H1 (cell line): ENCODE data around the gene SLC43A1. TPM values are rescaled to one million over a fixed set of nuclear protein-coding genes. Genes with fewer than 3 reads are reported as not detected.

ENCODE experiments used
- CTCF ChIA-PET: fragments of 300-600 bp; sonication (Branson Sonifier 250); formaldehyde crosslinking; loops from one replicate; lab custom pipeline; 2021; ENCODE audit not compliant: partially characterized antibody; lab: Charles Lee
- POLR2A ChIA-PET: fragments of 300-600 bp; sonication (Branson Sonifier 250); formaldehyde crosslinking; loops from one replicate; lab custom pipeline; 2021; ENCODE audit warnings: inconsistent platforms; ENCODE audit not compliant: partially characterized antibody; lab: Charles Lee
- DNase-seq, 2 experiments: peaks; one replicate each; pipeline versions ENCODE4 v3.0.0 to v3.0.0-alpha.2; 2010 to 2022; ENCODE audit warnings: low spot score in 2 of 2, low read depth in 1 of 2, mixed read lengths in 1 of 2
- FAIRE-seq: peaks from 2 replicates; lab custom pipeline; 2011; peaks lifted over from hg19 to GRCh38; lab: Jason Lieb, UNC
- H2AFZ ChIP-seq: 2 replicates; pipeline ENCODE4 v1.8.1; 2012; ENCODE audit warnings: low read length, inconsistent platforms
- H2AK5ac ChIP-seq: 2 replicates; pipeline ENCODE4 v1.6.1; 2013; ENCODE audit warnings: low read depth, low read length
- H2BK120ac ChIP-seq: replicated peaks from 2 replicates; pipeline ENCODE3; 2013; ENCODE audit warnings: low read depth, low read length, inconsistent platforms
- H2BK12ac ChIP-seq: 2 replicates; pipeline ENCODE4 v1.6.1; 2013; ENCODE audit warnings: low read depth, low read length
- H2BK15ac ChIP-seq: 2 replicates; pipeline ENCODE4 v1.6.1; 2013; ENCODE audit warnings: low read length
- H2BK20ac ChIP-seq: 2 replicates; pipeline ENCODE4 v1.6.1; 2013; ENCODE audit warnings: low read length
- H2BK5ac ChIP-seq: 2 replicates; pipeline ENCODE4 v1.6.1; 2013; ENCODE audit warnings: low read depth, low read length
- H3K14ac ChIP-seq: 2 replicates; pipeline ENCODE4 v1.6.1; 2013; ENCODE audit warnings: inconsistent platforms; ENCODE audit not compliant: insufficient read length
- H3K18ac ChIP-seq: 2 replicates; pipeline ENCODE4 v1.6.1; 2013; ENCODE audit warnings: low read length; ENCODE audit errors: extremely low read depth
- H3K23ac ChIP-seq: 2 replicates; pipeline ENCODE4 v1.6.1; 2013; ENCODE audit warnings: inconsistent platforms; ENCODE audit not compliant: insufficient read length
- H3K23me2 ChIP-seq: 2 replicates; pipeline ENCODE4 v1.6.1; 2013; ENCODE audit warnings: low read depth, low read length
- H3K27ac ChIP-seq: 2 replicates; pipeline ENCODE4 v1.6.1; 2011; ENCODE audit warnings: low read depth, low read length, inconsistent platforms
- H3K27me3 ChIP-seq, 4 experiments: replicated peaks in 1 of 4; 1 replicate in 1 of 4; 2 replicates in 3 of 4; pipeline versions ENCODE4 v1.6.1 to v1.8.1; 2011 to 2013; ENCODE audit warnings: low read length in 3 of 4, mild to moderate bottlenecking in 3 of 4, inconsistent platforms in 2 of 4, mixed read lengths in 2 of 4, moderate library complexity in 1 of 4; ENCODE audit not compliant: control insufficient read depth in 3 of 4, insufficient read depth in 3 of 4; ENCODE audit errors: extremely low read depth in 1 of 4
- H3K36me3 ChIP-seq, 4 experiments: 2 replicates each; pipeline versions ENCODE4 v1.6.1 to v1.8.1; 2011 to 2013; ENCODE audit warnings: mild to moderate bottlenecking in 4 of 4, low read length in 3 of 4, moderate library complexity in 2 of 4, control low read depth in 1 of 4, inconsistent platforms in 1 of 4; ENCODE audit not compliant: insufficient read depth in 4 of 4, control insufficient read depth in 2 of 4
- H3K4ac ChIP-seq: replicated peaks from 2 replicates; pipeline ENCODE3; 2013; ENCODE audit warnings: low read length, low read depth, mixed read lengths, inconsistent platforms; ENCODE audit not compliant: insufficient read length
- H3K4me1 ChIP-seq, 4 experiments: replicated peaks in 1 of 4; 1 replicate in 1 of 4; 2 replicates in 3 of 4; pipeline versions ENCODE4 v1.6.1 to v1.8.1; 2011 to 2013; ENCODE audit warnings: low read length in 3 of 4, inconsistent platforms in 2 of 4, mixed read lengths in 1 of 4; ENCODE audit not compliant: insufficient read depth in 4 of 4, control insufficient read depth in 3 of 4
- H3K4me2 ChIP-seq, 2 experiments: 2 replicates each; pipeline versions ENCODE4 v1.6.1 to v1.8.1; 2011 to 2013; ENCODE audit warnings: low read depth in 2 of 2, low read length in 2 of 2, control low read depth in 1 of 2, inconsistent platforms in 1 of 2, mild to moderate bottlenecking in 1 of 2; ENCODE audit not compliant: insufficient read depth in 1 of 2
- H3K4me3 ChIP-seq, 4 experiments: fragments of 200-600, 300-600 bp in 1 of 4; sonication (generic), shearing (Covaris generic), sonication (Bioruptor Twin) in 1 of 4; 2 replicates each; pipeline versions ENCODE4 v1.5.1 to v1.8.1; 2011 to 2016; ENCODE audit warnings: low read length in 4 of 4, low read depth in 3 of 4, control low read depth in 2 of 4, inconsistent platforms in 2 of 4, mild to moderate bottlenecking in 2 of 4, mixed read lengths in 1 of 4, moderate library complexity in 1 of 4; ENCODE audit not compliant: insufficient read depth in 2 of 4; ENCODE audit errors: extremely low read depth in 1 of 4
- H3K56ac ChIP-seq: replicated peaks from 2 replicates; pipeline ENCODE3; 2013; ENCODE audit warnings: low read depth, mild to moderate bottlenecking, mixed read lengths, low read length, inconsistent platforms; ENCODE audit not compliant: insufficient read length
- H3K79me1 ChIP-seq: 2 replicates; pipeline ENCODE4 v1.6.1; 2013; ENCODE audit warnings: low read depth, low read length, control low read depth
- H3K79me2 ChIP-seq, 2 experiments: 2 replicates each; pipeline versions ENCODE4 v1.6.1 to v1.8.1; 2012 to 2013; ENCODE audit warnings: low read length in 2 of 2, mild to moderate bottlenecking in 2 of 2, inconsistent platforms in 1 of 2; ENCODE audit not compliant: insufficient read depth in 2 of 2, control insufficient read depth in 1 of 2
- H3K9ac ChIP-seq, 4 experiments: replicated peaks in 1 of 4; 1 replicate in 1 of 4; 2 replicates in 3 of 4; pipeline versions ENCODE4 v1.6.1 to v1.8.1; 2011 to 2013; ENCODE audit warnings: low read depth in 3 of 4, low read length in 3 of 4, control low read depth in 2 of 4, mild to moderate bottlenecking in 2 of 4, moderate library complexity in 2 of 4, inconsistent platforms in 1 of 4; ENCODE audit errors: extremely low read depth in 1 of 4
- H3K9me3 ChIP-seq, 2 experiments: 2 replicates each; pipeline versions ENCODE4 v1.6.1 to v1.8.1; 2012 to 2013; ENCODE audit warnings: mild to moderate bottlenecking in 2 of 2, moderate library complexity in 2 of 2, control low read depth in 1 of 2, inconsistent platforms in 1 of 2, low read depth in 1 of 2, low read length in 1 of 2, mixed read lengths in 1 of 2; ENCODE audit not compliant: insufficient read depth in 2 of 2
- H4K20me1 ChIP-seq, 2 experiments: replicated peaks in 1 of 2; 2 replicates each; pipeline versions ENCODE3 to v1.8.1; 2011 to 2013; ENCODE audit warnings: inconsistent platforms in 2 of 2, low read length in 2 of 2, mild to moderate bottlenecking in 1 of 2; ENCODE audit not compliant: insufficient read depth in 2 of 2, control insufficient read depth in 1 of 2
- H4K5ac ChIP-seq: 2 replicates; pipeline ENCODE4 v1.6.1; 2013; ENCODE audit warnings: low read length, low read depth, mixed read lengths, inconsistent platforms; ENCODE audit not compliant: insufficient read length
- H4K8ac ChIP-seq: 2 replicates; pipeline ENCODE4 v1.8.0; 2013; ENCODE audit warnings: mild to moderate bottlenecking, moderate library complexity, low read length, inconsistent platforms; ENCODE audit not compliant: insufficient read depth; ENCODE audit errors: extremely low read depth
- H4K91ac ChIP-seq: replicated peaks from 2 replicates; pipeline ENCODE3; 2013; ENCODE audit warnings: low read length, mixed read lengths, inconsistent platforms; ENCODE audit not compliant: insufficient read length
- KDM1A ChIP-seq: fragments of 200-600, 300-600 bp; sonication (generic); IDR thresholded peaks from 2 replicates; pipeline ENCODE4 v1.7.1; 2016; ENCODE audit warnings: mild to moderate bottlenecking, low read length, borderline replicate concordance
- WGBS, 2 experiments: shearing (Covaris generic) in 1 of 2; methylation state at CpG; one replicate each; pipeline versions ENCODE4 v1.1.6 to v1.1.7; 2013 to 2015; ENCODE audit warnings: low lambda C conversion rate in 2 of 2, mixed read lengths in 2 of 2, inconsistent platforms in 1 of 2, low coverage in 1 of 2, missing lambda C conversion rate in 1 of 2; ENCODE audit not compliant: insufficient replicate concordance in 2 of 2, insufficient coverage in 1 of 2, insufficient read length in 1 of 2; ENCODE audit errors: extremely low coverage in 1 of 2, missing lambda C conversion rate in 1 of 2; 5-methylcytosine and 5-hydroxymethylcytosine counted together
- polyA plus RNA-seq, 7 experiments: library from polyadenylated mRNA; depleted of rRNA in 3 of 7; stranded (reverse) in 5 of 7; unstranded in 2 of 7; fragments of >200 nt in 5 of 7; fragments of 200-250 nt in 2 of 7; gene quantifications; 1 replicate in 5 of 7; 2 replicates in 1 of 7; 4 replicates in 1 of 7; pipeline versions ENCODE4 v1.2.1 to v1.2.3, GENCODE V29; 2011 to 2013; ENCODE audit warnings: missing spikeins in 2 of 7, mixed read lengths in 2 of 7
- total RNA-seq: library from RNA; stranded (reverse); fragmentation: NEBNext Ultra II Directional; extraction: Animal tissue kit (Norgen Biotek cat#: 25700); gene quantifications from 2 replicates; pipeline ENCODE4 v1.2.1, GENCODE V29; 2021

SLC43A1 gene
- total and polyA plus RNA-seq, 2 of the 8 experiments (the other 6 are each of a cell fraction or from before 2014, with no cell fraction given), result 34.5 to 58.0 TPM

- 90% methylated on average over 7 of the region's 7 CpGs; no CpG with 5 or more reads in 1 of the 2 experiments for WGBS, 2 experiments
- Histone ChIP-seq H4K91ac (no peak overlapping the region), H3K4me1 (peaks cover 2 to 17% (median 6%) of the 10 kb centered on the region in 4 experiments), H3K9ac (no peak overlapping the region), H3K4ac (no peak overlapping the region), H2BK12ac (no peak overlapping the region), H2AK5ac (no peak overlapping the region), H3K4me3 (no peak overlapping the region), H3K79me2 (no peaks in the 10 kb centered on the region), H3K9me3 (no peaks in the 10 kb centered on the region), H3K27ac (no peak overlapping the region), H2BK120ac (no peak overlapping the region), H3K23me2 (peaks cover 8% of the 10 kb centered on the region; the same call in 1 of the 2 replicates), H3K27me3 (peaks cover 0 to 13% (median 10%) of the 10 kb centered on the region in 4 experiments; a peak in 5 of 7 replicates), H3K18ac (no peak overlapping the region), H3K36me3 (peaks cover 0 to 9% (median 1%) of the 10 kb centered on the region in 4 experiments; a peak in 3 of 8 replicates), H2AFZ (no peak overlapping the region), H3K4me2 (no peak overlapping the region; a peak in 1 of 4 replicates), H3K56ac (no peak overlapping the region), H2BK15ac (no peak overlapping the region), H4K20me1 (peaks cover under 1 to 2% of the 10 kb centered on the region in 2 experiments), H2BK20ac (no peak overlapping the region), H3K23ac (no peak overlapping the region), H4K8ac (no peak overlapping the region), H3K79me1 (no peaks in the 10 kb centered on the region), H4K5ac (no peak overlapping the region)
- ChIA-PET CTCF (interaction anchor here (0.6 to 33.7 kb wide), 22 partner anchors 9 to 226 kb away, joined by 3 to 1146 read pairs (median 4); partner anchors contain the start of genes RTN4RL2, SLC43A1, SMTNL1 and TIMM10), POLR2A (interaction anchor here (0.7 to 11.2 kb wide), 13 partner anchors 9 to 158 kb away, joined by 3 to 141 read pairs (median 7); partner anchors contain the start of genes RTN4RL2, SLC43A1 and TNKS1BP1)
- FAIRE-seq (no peak), DNase-seq (no peak)
- TF ChIP-seq KDM1A, result no peak
- TF ChIP-seq, all 59 proteins: peak for 0
- Histone ChIP-seq H2BK5ac (no peak overlapping the region), H3K14ac (no peak overlapping the region)
These were observed 31.3 kb downstream of the SLC43A1 start for GRCh38 chr11:57484141-57484710.
